ENCODE results near the gene SF3A2.

SF3A2 gene

DNA sequence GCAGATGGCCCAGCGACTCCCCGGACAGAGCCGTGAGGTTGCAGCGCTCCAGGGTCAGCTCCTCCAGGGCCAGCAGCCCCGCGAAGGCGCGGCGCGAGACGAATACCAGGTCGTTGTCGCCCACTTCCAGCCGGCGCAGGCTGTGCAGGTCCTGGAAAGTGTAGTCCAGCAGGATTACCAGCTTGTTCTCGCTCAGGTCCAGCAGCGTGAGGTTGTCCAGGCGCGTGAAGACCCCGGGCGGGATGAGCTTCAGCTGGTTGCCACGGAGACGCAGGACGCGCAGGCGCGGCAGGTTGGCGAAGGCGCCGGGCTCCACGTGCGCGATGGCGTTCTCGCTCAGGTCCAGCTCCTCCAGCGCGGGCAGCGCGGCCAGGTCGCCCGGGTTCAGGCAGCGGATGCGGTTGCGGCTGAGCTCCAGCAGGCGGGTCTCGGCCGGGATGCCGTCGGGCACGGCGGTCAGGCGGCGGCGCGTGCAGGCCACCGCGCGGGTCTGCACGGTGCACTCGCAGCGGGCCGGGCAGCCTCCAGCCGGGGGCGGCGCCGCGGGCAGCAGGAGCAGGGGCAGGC is 54.6 kb downstream of the SF3A2 start:
- H3K27me3 ChIP-seq (replicated peaks in 2 of 5; ENCODE audit: control insufficient read depth in 4 of 5, insufficient read depth in 5 of 5, low read length in 4 of 5) = no peaks in the 10 kb centered on the region
- peaks cover 0 to 71% (median 69%) of the 10 kb centered on the region in 4 experiments for H3K4me1 ChIP-seq (ENCODE audit: control extremely low read depth in 1 of 4, control insufficient read depth in 4 of 4, insufficient read depth in 4 of 4, low read length in 3 of 4)
- H3K36me3 ChIP-seq (ENCODE audit: control insufficient read depth in 4 of 4, insufficient read depth in 4 of 4, low read length in 3 of 4) = peaks cover 0 to 36% (median 20%) of the 10 kb centered on the region in 4 experiments
- H3K9me3 ChIP-seq (ENCODE audit: control extremely low read depth in 1 of 5, control insufficient read depth in 4 of 5, insufficient read depth in 2 of 5, low read depth in 1 of 5, low read length in 4 of 5) = no peaks in the 10 kb centered on the region
- peak overlapping the region; percentile 44 to 85 (median 74) for H3K4me3 ChIP-seq (ENCODE audit: control insufficient read depth in 1 of 7, extremely low read depth in 1 of 7, insufficient read depth in 4 of 7, low read depth in 2 of 7, low read length in 6 of 7)
- DNase-seq = peak in 1 of 3 donors; percentile 18
- 54% methylated on average over 53 of the region's 67 CpGs for WGBS (ENCODE audit: insufficient coverage)
- H3K27ac ChIP-seq (ENCODE audit: insufficient read depth in 1 of 2, low read depth in 1 of 2, low read length in 2 of 2, poor library complexity in 1 of 2, severe bottlenecking in 2 of 2) = no peak overlapping the region
- CTCF ChIA-PET = interaction anchor here (1.0 to 2.2 kb wide), 4 partner anchors 14 to 42 kb away, joined by 3 to 10 read pairs (median 3); no protein-coding TSS in a partner anchor
- POLR2A ChIA-PET = interaction anchor here (0.6 to 1.7 kb wide), 6 partner anchors 11 to 34 kb away, joined by 3 to 7 read pairs (median 6); no protein-coding TSS in a partner anchor

GRCh38 chr19:2294687-2295335 is 58.2 kb downstream of the SF3A2 start:
- no peak for DNase-seq
- no peaks in the 10 kb centered on the region for H3K9me3 ChIP-seq (ENCODE audit: control extremely low read depth in 1 of 5, control insufficient read depth in 4 of 5, insufficient read depth in 2 of 5, low read depth in 1 of 5, low read length in 4 of 5)
- H3K4me1 ChIP-seq (ENCODE audit: control extremely low read depth in 1 of 4, control insufficient read depth in 4 of 4, insufficient read depth in 4 of 4, low read length in 3 of 4) = peaks cover 0 to 44% (median 38%) of the 10 kb centered on the region in 4 experiments
- no peaks in the 10 kb centered on the region for H3K27me3 ChIP-seq (replicated peaks in 2 of 5; ENCODE audit: control insufficient read depth in 4 of 5, insufficient read depth in 5 of 5, low read length in 4 of 5)
- WGBS (ENCODE audit: insufficient coverage) = 76% methylated on average over 20 of the region's 26 CpGs
- no peak overlapping the region for H3K27ac ChIP-seq (ENCODE audit: insufficient read depth in 1 of 2, low read depth in 1 of 2, low read length in 2 of 2, poor library complexity in 1 of 2, severe bottlenecking in 2 of 2)
- CTCF ChIA-PET = interaction anchor here (0.6 to 1.5 kb wide), 9 partner anchors 9 to 100 kb away, joined by 3 to 8 read pairs (median 4); partner anchors contain the start of gene AMH
- peaks cover 2 to 42% (median 21%) of the 10 kb centered on the region in 4 experiments for H3K36me3 ChIP-seq (ENCODE audit: control insufficient read depth in 4 of 4, insufficient read depth in 4 of 4, low read length in 3 of 4)
- H3K4me3 ChIP-seq (ENCODE audit: control insufficient read depth in 1 of 7, extremely low read depth in 1 of 7, insufficient read depth in 4 of 7, low read depth in 2 of 7, low read length in 6 of 7) = no peak overlapping the region
- POLR2A ChIA-PET = interaction anchor here (0.6 to 1.8 kb wide), 7 partner anchors 10 to 137 kb away, joined by 3 to 7 read pairs (median 4); no protein-coding TSS in a partner anchor

DNA sequence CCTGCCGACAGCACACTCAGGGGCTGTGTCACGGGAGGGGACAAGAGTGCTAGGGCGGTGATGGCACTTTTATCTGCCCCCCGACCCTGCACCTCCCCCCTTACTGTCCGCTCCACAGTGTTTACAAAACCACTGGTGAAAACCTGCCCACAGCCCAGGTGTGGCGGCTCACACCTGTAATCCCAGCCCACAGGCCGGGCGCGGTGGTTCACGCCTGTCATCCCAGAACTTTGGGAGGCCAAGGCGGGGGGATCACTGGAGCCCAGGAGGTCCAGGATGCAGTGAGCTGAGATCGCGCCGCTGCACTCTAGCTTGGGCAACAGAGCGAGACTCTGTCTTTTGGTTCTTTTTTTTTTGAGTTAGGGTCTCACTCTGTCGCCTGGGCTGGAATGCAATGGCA is 59.5 kb downstream of the SF3A2 start:
- H3K4me3 ChIP-seq (ENCODE audit: control insufficient read depth in 1 of 7, extremely low read depth in 1 of 7, insufficient read depth in 4 of 7, low read depth in 2 of 7, low read length in 6 of 7) = no peak overlapping the region
- H3K27me3 ChIP-seq (replicated peaks in 2 of 5; ENCODE audit: control insufficient read depth in 4 of 5, insufficient read depth in 5 of 5, low read length in 4 of 5) = no peaks in the 10 kb centered on the region
- CTCF ChIA-PET = interaction anchor here (1.6 kb wide), 1 partner anchor 10 kb away, joined by 6 read pairs; no protein-coding TSS in a partner anchor
- no peak for DNase-seq
- H3K36me3 ChIP-seq (ENCODE audit: control insufficient read depth in 4 of 4, insufficient read depth in 4 of 4, low read length in 3 of 4) = peaks cover 2 to 42% (median 20%) of the 10 kb centered on the region in 4 experiments
- H3K27ac ChIP-seq (ENCODE audit: insufficient read depth in 1 of 2, low read depth in 1 of 2, low read length in 2 of 2, poor library complexity in 1 of 2, severe bottlenecking in 2 of 2) = no peak overlapping the region
- WGBS (ENCODE audit: insufficient coverage) = 98% methylated on average over 14 of the region's 16 CpGs
- POLR2A ChIA-PET = interaction anchor here (0.5 to 1.1 kb wide), 5 partner anchors 14 to 1390 kb away, joined by 3 to 5 read pairs (median 5); partner anchors contain the start of gene PEAK3
- no peaks in the 10 kb centered on the region for H3K9me3 ChIP-seq (ENCODE audit: control extremely low read depth in 1 of 5, control insufficient read depth in 4 of 5, insufficient read depth in 2 of 5, low read depth in 1 of 5, low read length in 4 of 5)
- peaks cover 0 to 36% (median 33%) of the 10 kb centered on the region in 4 experiments for H3K4me1 ChIP-seq (ENCODE audit: control extremely low read depth in 1 of 4, control insufficient read depth in 4 of 4, insufficient read depth in 4 of 4, low read length in 3 of 4)

Data from common myeloid progenitor, CD34-positive (primary cell).